IPS-18c (cell line): Measurements from ENCODE around the gene SRCAP.
A peak's percentile ranks its signal among the peaks of the same experiment; 100 is the strongest.
"Not testable (repeated sequence)": the region's sequence is repeated elsewhere in the genome, so short reads cannot be mapped to it uniquely, and the experiment has no call there.

Experiments
- H3K4me3 ChIP-seq: 2 replicates; pipeline ENCODE4 v1.7.0; 2013; ENCODE audit warnings: low read depth, mild to moderate bottlenecking, low read length, moderate library complexity; ENCODE audit not compliant: insufficient read depth
- H3K9me3 ChIP-seq: one replicate; pipeline ENCODE4 v1.6.1; 2013; ENCODE audit warnings: mild to moderate bottlenecking, low read length, moderate library complexity; ENCODE audit not compliant: control insufficient read depth, insufficient read depth

Gene SRCAP

GRCh38 chr16:30688701-30689100 lies 10.3 kb upstream of the SRCAP start:
- Histone ChIP-seq H3K9me3 (peaks cover 2% of the 10 kb centered on the region), H3K4me3 (no peak overlapping the region)

- H3K9me3 ChIP-seq = peaks cover 2% of the 10 kb centered on the region
- no peak overlapping the region for H3K4me3 ChIP-seq
These were observed 7.1 kb upstream of the SRCAP start for GRCh38 chr16:30691907-30692306.

- peaks cover 2% of the 10 kb centered on the region for H3K9me3 ChIP-seq
- no peak overlapping the region for H3K4me3 ChIP-seq
These were observed 6.4 kb upstream of the SRCAP start for GRCh38 chr16:30692396-30693064.

- peaks cover 2% of the 10 kb centered on the region for H3K9me3 ChIP-seq
- H3K4me3 ChIP-seq = no peak overlapping the region
These were observed 3.9 kb upstream of the SRCAP start for GRCh38 chr16:30694926-30695693.

GRCh38 chr16:30696646-30697045 lies 2.3 kb upstream of the SRCAP start:
- H3K9me3 ChIP-seq = not testable (repeated sequence)

GRCh38 chr16:30697264-30698138 lies 1.5 kb upstream of the SRCAP start:
- H3K9me3 ChIP-seq = peaks cover 2% of the 10 kb centered on the region
- peak overlapping the region; percentile 98 for H3K4me3 ChIP-seq

More at GRCh38 chr16:30696646-30697045, 2.3 kb upstream of the SRCAP start:
- H3K4me3 ChIP-seq = not testable (repeated sequence)

GRCh38 chr16:30698139-30698815 lies 694 bp upstream of the SRCAP start:
- H3K4me3 ChIP-seq = peak overlapping the region; percentile 98
- peaks cover 1% of the 10 kb centered on the region for H3K9me3 ChIP-seq

- peak overlapping the region; percentile 98 for H3K4me3 ChIP-seq
- no peaks in the 10 kb centered on the region for H3K9me3 ChIP-seq
These were observed 686 bp downstream of the SRCAP start for GRCh38 chr16:30699615-30700099.

- Histone ChIP-seq H3K9me3 (no peaks in the 10 kb centered on the region), H3K4me3 (no peak overlapping the region)
These were observed 1.5 kb downstream of the SRCAP start for GRCh38 chr16:30700491-30700890.

GRCh38 chr16:30700971-30701370 lies 2.0 kb downstream of the SRCAP start:
- H3K4me3 ChIP-seq = no peak overlapping the region
- no peaks in the 10 kb centered on the region for H3K9me3 ChIP-seq

- not testable (repeated sequence) for H3K4me3 ChIP-seq, H3K9me3 ChIP-seq
These were observed 4.1 kb downstream of the SRCAP start for GRCh38 chr16:30703071-30703470.

GRCh38 chr16:30703971-30704370 lies 5.0 kb downstream of the SRCAP start:
- H3K4me3 ChIP-seq = no peak overlapping the region
- H3K9me3 ChIP-seq = no peaks in the 10 kb centered on the region

GRCh38 chr16:30706046-30706445 lies 7.1 kb downstream of the SRCAP start:
- Histone ChIP-seq H3K9me3 (no peaks in the 10 kb centered on the region), H3K4me3 (no peak overlapping the region)

- H3K4me3 ChIP-seq = no peak overlapping the region
- no peaks in the 10 kb centered on the region for H3K9me3 ChIP-seq
These were observed 12.0 kb downstream of the SRCAP start for GRCh38 chr16:30710971-30711370.

GRCh38 chr16:30711712-30712111 lies 12.7 kb downstream of the SRCAP start:
- Histone ChIP-seq H3K9me3 (no peaks in the 10 kb centered on the region), H3K4me3 (no peak overlapping the region)

GRCh38 chr16:30715750-30716445 lies 16.9 kb downstream of the SRCAP start:
- Histone ChIP-seq H3K9me3 (no peaks in the 10 kb centered on the region), H3K4me3 (no peak overlapping the region)
